HepG2 (cell line): Measurements from ENCODE around the gene BCAN. TPM values are rescaled to one million over a fixed set of nuclear protein-coding genes. Genes with fewer than 3 reads are reported as not detected.

Source experiments
- ATAC-seq: fragments of 200-7000 bp; cut with Tn5 transposase; 3 replicates; pipeline ENCODE4 v1.9.1; 2020; ENCODE audit warnings: mild to moderate bottlenecking, moderate library complexity
- BruUV-seq: library from RNA; stranded (reverse); fragments of 400-500 nt; replicated peaks from 2 replicates; lab custom pipeline; 2021; lab: Mats Ljungman, UMichigan
- CTCF ChIA-PET: fragments of 300-600 bp; formaldehyde crosslinking; extraction: SDS; loops from one replicate; lab custom pipeline; 2021; ENCODE audit warnings: low total read pairs, inconsistent platforms, low intra/inter-chr PET ratio; lab: Yijun Ruan, JAX
- POLR2A ChIA-PET: fragments of 350-600 bp; sonication (Branson Sonifier 250); formaldehyde crosslinking; loops from one replicate; lab custom pipeline; 2020; ENCODE audit warnings: antibody characterized with exemption, inconsistent platforms; lab: Yijun Ruan, JAX
- DNase-seq: peaks from one replicate; pipeline ENCODE4 v3.0.0-alpha.2; 2015; ENCODE audit warnings: low spot score
- FAIRE-seq: peaks from 3 replicates; lab custom pipeline; 2011; peaks lifted over from hg19 to GRCh38; lab: Jason Lieb, UNC
- H2AFZ ChIP-seq: one replicate; pipeline ENCODE4 v1.6.1; 2011; ENCODE audit warnings: low read length, inconsistent platforms
- H3K27ac ChIP-seq: fragments of 300-600 bp; 3 replicates; pipeline ENCODE4 v1.8.0; 2011; ENCODE audit warnings: mixed run types, mild to moderate bottlenecking, mixed read lengths, low read length, inconsistent platforms; ENCODE audit not compliant: insufficient read depth; ENCODE audit errors: extremely low read length
- H3K27me3 ChIP-seq, 2 experiments: fragments of 200-600 bp in 1 of 2; 2 replicates in 1 of 2; 3 replicates in 1 of 2; pipeline versions ENCODE4 v1.6.0 to v1.8.0; 2011; ENCODE audit warnings: low read length in 2 of 2, mild to moderate bottlenecking in 2 of 2, moderate library complexity in 2 of 2, inconsistent platforms in 1 of 2; ENCODE audit not compliant: insufficient read depth in 2 of 2, control insufficient read depth in 1 of 2
- H3K36me3 ChIP-seq, 2 experiments: fragments of 200-600 bp in 1 of 2; replicated peaks in 1 of 2; 2 replicates in 1 of 2; 3 replicates in 1 of 2; pipeline versions ENCODE4 v1.5.1 to v1.8.0; 2011; ENCODE audit warnings: low read length in 2 of 2, inconsistent platforms in 1 of 2; ENCODE audit not compliant: insufficient read depth in 2 of 2, control insufficient read depth in 1 of 2
- H3K4me1 ChIP-seq: 2 replicates; pipeline ENCODE4 v1.5.1; 2012; ENCODE audit warnings: low read length, inconsistent platforms; ENCODE audit not compliant: insufficient read depth
- H3K4me2 ChIP-seq: 2 replicates; pipeline ENCODE4 v1.6.0; 2011; ENCODE audit warnings: low read depth, low read length, inconsistent platforms
- H3K4me3 ChIP-seq, 3 experiments: fragments of 200-600 bp in 1 of 3; sonication (generic), shearing (Covaris generic) in 1 of 3; replicated peaks in 1 of 3; 2 replicates each; pipeline ENCODE4 v1.5.1; 2011 to 2016; ENCODE audit warnings: low read length in 3 of 3, inconsistent platforms in 2 of 3, low read depth in 2 of 3, mild to moderate bottlenecking in 2 of 3, control low read depth in 1 of 3, mixed read lengths in 1 of 3; ENCODE audit not compliant: insufficient read depth in 1 of 3
- H3K79me2 ChIP-seq: one replicate; pipeline ENCODE4 v1.6.1; 2011; ENCODE audit warnings: low read length, inconsistent platforms; ENCODE audit not compliant: insufficient read depth
- H3K9ac ChIP-seq: 2 replicates; pipeline ENCODE4 v1.6.0; 2011; ENCODE audit warnings: mild to moderate bottlenecking, low read depth, low read length, inconsistent platforms; ENCODE audit not compliant: insufficient read depth
- H3K9me3 ChIP-seq: 2 replicates; pipeline ENCODE4 v1.5.1; 2012; ENCODE audit warnings: mild to moderate bottlenecking, low read length
- H4K20me1 ChIP-seq: 2 replicates; pipeline ENCODE4 v1.6.0; 2011; ENCODE audit warnings: inconsistent platforms, mild to moderate bottlenecking, low read length, moderate library complexity; ENCODE audit not compliant: insufficient read depth
- ADNP ChIP-seq: sonication (generic); formaldehyde crosslinking; IDR thresholded peaks from 2 replicates; pipeline ENCODE4 v1.4.0; 2020; ENCODE audit warnings: missing genetic modification reagents
- KAT7 ChIP-seq: IDR thresholded peaks from 2 replicates; pipeline ENCODE4 v1.6.1; 2018; ENCODE audit warnings: borderline replicate concordance, missing compliant biosample characterization
- KMT2B ChIP-seq: IDR thresholded peaks from 2 replicates; pipeline ENCODE4 v1.6.1; 2016; ENCODE audit warnings: missing genetic modification reagents, missing compliant biosample characterization
- MAZ ChIP-seq, 2 experiments: sonication (generic) in 1 of 2; formaldehyde crosslinking in 1 of 2; IDR thresholded peaks; 2 replicates each; pipeline versions ENCODE4 v1.5.0 to v1.6.1; 2012 to 2020; ENCODE audit warnings: low read depth in 2 of 2, mild to moderate bottlenecking in 2 of 2, borderline replicate concordance in 1 of 2, improper control_type of control experiment in 1 of 2, low read length in 1 of 2, missing genetic modification reagents in 1 of 2, moderate library complexity in 1 of 2
- NAIF1 ChIP-seq: sonication (generic); formaldehyde crosslinking; IDR thresholded peaks from 2 replicates; pipeline ENCODE4 v1.5.0; 2020; ENCODE audit warnings: mild to moderate bottlenecking, missing genetic modification reagents, borderline replicate concordance
- SAP130 ChIP-seq: IDR thresholded peaks from 2 replicates; pipeline ENCODE4 v1.6.1; 2016; ENCODE audit warnings: low read depth
- SP5 ChIP-seq: IDR thresholded peaks from 2 replicates; pipeline ENCODE4 v1.6.1; 2016; ENCODE audit warnings: low read depth, borderline replicate concordance
- ZFY ChIP-seq: sonication (generic); formaldehyde crosslinking; IDR thresholded peaks from 2 replicates; pipeline ENCODE4 v1.4.0; 2020; ENCODE audit warnings: missing genetic modification reagents
- ZNF274 ChIP-seq: sonication (generic); formaldehyde crosslinking; IDR thresholded peaks from 2 replicates; pipeline ENCODE4 v1.5.1; 2020; ENCODE audit warnings: mild to moderate bottlenecking, missing genetic modification reagents
- ZNF343 ChIP-seq: sonication (generic); formaldehyde crosslinking; IDR thresholded peaks from 2 replicates; pipeline ENCODE4 v1.4.0; 2020; ENCODE audit warnings: mild to moderate bottlenecking, missing genetic modification reagents
- ZNF709 ChIP-seq: sonication (generic); formaldehyde crosslinking; IDR thresholded peaks from 2 replicates; pipeline ENCODE4 v1.5.0; 2020; ENCODE audit warnings: mild to moderate bottlenecking, missing genetic modification reagents
- ZNF746 ChIP-seq: sonication (generic); formaldehyde crosslinking; IDR thresholded peaks from 2 replicates; pipeline ENCODE4 v1.8.0; 2022; ENCODE audit warnings: mild to moderate bottlenecking, missing genetic modification reagents
- WGBS: methylation state at CpG from one replicate; pipeline ENCODE4 v1.1.6; 2017; ENCODE audit warnings: low lambda C conversion rate; 5-methylcytosine and 5-hydroxymethylcytosine counted together
- in situ Hi-C: cut with HindIII; loops from 2 replicates; pipeline ENCODE4 v1.10.0; 2017; ENCODE audit warnings: low pct_unique_long_range_greater_than_20kb; ENCODE audit not compliant: extremely low pct_ligation_motif_present
- intact Hi-C: fragments of 100-400 bp; cut with micrococcal nuclease; formaldehyde crosslinking; loops from one replicate; pipeline ENCODE4 v1.10.0; 2022; ENCODE audit not compliant: unreplicated experiment
- polyA plus RNA-seq, 8 experiments: library from polyadenylated mRNA; depleted of rRNA in 3 of 8; stranded (reverse) in 7 of 8; unstranded in 1 of 8; fragments of >200 nt; fragmentation: Illumina TruSeq in 4 of 8; extraction: Trizol in 4 of 8; gene quantifications; 2 replicates each; pipeline versions ENCODE4 v1.2.1 to v1.2.3, GENCODE V29; 2011 to 2016; ENCODE audit warnings: low read depth in 4 of 8, missing spikeins in 1 of 8, mixed read lengths in 1 of 8; ENCODE audit not compliant: insufficient read depth in 1 of 8
- total RNA-seq, 5 experiments: library from RNA; depleted of rRNA; stranded (reverse); fragments of >200 nt; fragmentation: Illumina TruSeq; extraction: Trizol; gene quantifications; 2 replicates each; pipeline ENCODE4 v1.2.3, GENCODE V29; 2016; ENCODE audit warnings: low read depth in 1 of 5
- TF ChIP-seq, protein P1 (sequence below): sonication (generic); formaldehyde crosslinking; IDR thresholded peaks from 2 replicates; pipeline ENCODE4 v1.8.0; 2022; ENCODE audit warnings: missing genetic modification reagents, mild to moderate bottlenecking, moderate library complexity, borderline replicate concordance
- TF ChIP-seq, protein P2 (sequence below): sonication (generic); formaldehyde crosslinking; IDR thresholded peaks from 2 replicates; pipeline ENCODE4 v1.4.0; 2020; ENCODE audit warnings: mild to moderate bottlenecking, missing genetic modification reagents

BCAN gene
- total and polyA plus RNA-seq, 2 of the 13 experiments (the other 11 are each of a cell fraction or from before 2014, with no cell fraction given): not detected

DNA sequence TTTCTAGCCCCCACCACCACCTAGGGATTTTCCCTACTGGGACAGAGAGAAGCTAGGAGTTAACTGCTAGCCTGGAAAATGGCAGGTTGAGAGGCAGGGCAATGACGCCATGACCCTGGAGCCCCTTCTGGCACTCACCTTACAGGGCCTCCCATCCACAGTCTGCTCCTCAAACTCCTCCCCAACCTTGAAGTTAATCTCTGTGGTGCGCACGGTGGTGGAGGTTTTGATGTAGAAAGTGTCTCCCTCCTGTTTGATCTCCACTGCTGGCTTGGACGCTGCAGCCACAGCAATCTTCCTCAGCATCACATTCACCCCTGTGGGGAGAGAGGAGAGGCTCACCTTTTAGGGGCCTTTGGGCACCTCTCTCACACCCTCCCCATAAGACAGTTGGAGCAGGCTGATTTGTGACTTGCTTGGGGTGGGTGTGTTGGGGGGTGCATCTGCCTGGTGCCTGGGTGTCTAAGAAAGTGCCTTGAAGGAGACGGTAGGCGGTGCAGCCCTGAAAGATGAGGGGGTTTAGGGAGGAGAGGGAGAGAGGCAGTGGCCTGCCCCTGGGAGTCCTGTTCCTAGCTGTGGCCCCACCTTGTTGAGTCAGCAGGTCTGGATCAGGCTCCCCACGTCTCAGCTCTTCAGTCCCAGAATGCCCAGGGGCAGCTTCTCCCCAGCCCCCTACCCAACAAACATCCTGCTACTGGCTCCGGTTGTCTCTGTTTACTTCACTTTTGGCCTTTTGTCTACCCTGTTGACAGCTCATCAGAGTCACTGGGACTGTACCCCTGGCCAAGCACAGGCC, 59.0 kb downstream of the BCAN start:
- Histone ChIP-seq H3K4me3 (no peak overlapping the region), H2AFZ (no peak overlapping the region), H4K20me1 (no peaks in the 10 kb centered on the region), H3K9me3 (no peaks in the 10 kb centered on the region), H3K36me3 (no peaks in the 10 kb centered on the region), H3K27me3 (peaks cover 8 to 56% of the 10 kb centered on the region in 2 experiments), H3K4me1 (peaks cover 26% of the 10 kb centered on the region), H3K4me2 (no peak overlapping the region), H3K9ac (no peak overlapping the region), H3K79me2 (no peaks in the 10 kb centered on the region), H3K27ac (no peak overlapping the region)
- no TSS peak for BruUV-seq
- DNase-seq (no peak), FAIRE-seq (no peak), ATAC-seq (no peak)
- ChIA-PET POLR2A (interaction anchor here (1.2 kb wide), 1 partner anchor 28 kb away, joined by 5 read pairs; the partner anchor contains the start of genes ISG20L2 and METTL25B), CTCF (no interaction called here)
- in situ Hi-C loops (no loop called here), intact Hi-C loops (no loop called here)
- 49% methylated on average over 8 of the region's 8 CpGs for WGBS
- TF ChIP-seq ADNP (CRISPR knock-in tag) (no peak), ZNF746 (CRISPR knock-in tag) (no peak), ZNF343 (CRISPR knock-in tag) (no peak), SP5 (CRISPR knock-in tag) (no peak), ZNF274 (CRISPR knock-in tag) (no peak), KMT2B (CRISPR knock-in tag) (no peak), NAIF1 (no peak), KAT7 (no peak), ZNF709 (CRISPR knock-in tag) (no peak), ZFY (no peak), SAP130 (no peak), MAZ (IDR thresholded peaks at IDR 0.05; ENCODE audit: borderline replicate concordance, low read depth, low read length) (no peak), MAZ (CRISPR knock-in tag; IDR thresholded peaks at IDR 0.05; ENCODE audit: low read depth) (no peak)
- TF ChIP-seq, protein P1, sequence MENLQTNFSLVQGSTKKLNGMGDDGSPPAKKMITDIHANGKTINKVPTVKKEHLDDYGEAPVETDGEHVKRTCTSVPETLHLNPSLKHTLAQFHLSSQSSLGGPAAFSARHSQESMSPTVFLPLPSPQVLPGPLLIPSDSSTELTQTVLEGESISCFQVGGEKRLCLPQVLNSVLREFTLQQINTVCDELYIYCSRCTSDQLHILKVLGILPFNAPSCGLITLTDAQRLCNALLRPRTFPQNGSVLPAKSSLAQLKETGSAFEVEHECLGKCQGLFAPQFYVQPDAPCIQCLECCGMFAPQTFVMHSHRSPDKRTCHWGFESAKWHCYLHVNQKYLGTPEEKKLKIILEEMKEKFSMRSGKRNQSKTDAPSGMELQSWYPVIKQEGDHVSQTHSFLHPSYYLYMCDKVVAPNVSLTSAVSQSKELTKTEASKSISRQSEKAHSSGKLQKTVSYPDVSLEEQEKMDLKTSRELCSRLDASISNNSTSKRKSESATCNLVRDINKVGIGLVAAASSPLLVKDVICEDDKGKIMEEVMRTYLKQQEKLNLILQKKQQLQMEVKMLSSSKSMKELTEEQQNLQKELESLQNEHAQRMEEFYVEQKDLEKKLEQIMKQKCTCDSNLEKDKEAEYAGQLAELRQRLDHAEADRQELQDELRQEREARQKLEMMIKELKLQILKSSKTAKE: no peak
- TF ChIP-seq, protein P2, sequence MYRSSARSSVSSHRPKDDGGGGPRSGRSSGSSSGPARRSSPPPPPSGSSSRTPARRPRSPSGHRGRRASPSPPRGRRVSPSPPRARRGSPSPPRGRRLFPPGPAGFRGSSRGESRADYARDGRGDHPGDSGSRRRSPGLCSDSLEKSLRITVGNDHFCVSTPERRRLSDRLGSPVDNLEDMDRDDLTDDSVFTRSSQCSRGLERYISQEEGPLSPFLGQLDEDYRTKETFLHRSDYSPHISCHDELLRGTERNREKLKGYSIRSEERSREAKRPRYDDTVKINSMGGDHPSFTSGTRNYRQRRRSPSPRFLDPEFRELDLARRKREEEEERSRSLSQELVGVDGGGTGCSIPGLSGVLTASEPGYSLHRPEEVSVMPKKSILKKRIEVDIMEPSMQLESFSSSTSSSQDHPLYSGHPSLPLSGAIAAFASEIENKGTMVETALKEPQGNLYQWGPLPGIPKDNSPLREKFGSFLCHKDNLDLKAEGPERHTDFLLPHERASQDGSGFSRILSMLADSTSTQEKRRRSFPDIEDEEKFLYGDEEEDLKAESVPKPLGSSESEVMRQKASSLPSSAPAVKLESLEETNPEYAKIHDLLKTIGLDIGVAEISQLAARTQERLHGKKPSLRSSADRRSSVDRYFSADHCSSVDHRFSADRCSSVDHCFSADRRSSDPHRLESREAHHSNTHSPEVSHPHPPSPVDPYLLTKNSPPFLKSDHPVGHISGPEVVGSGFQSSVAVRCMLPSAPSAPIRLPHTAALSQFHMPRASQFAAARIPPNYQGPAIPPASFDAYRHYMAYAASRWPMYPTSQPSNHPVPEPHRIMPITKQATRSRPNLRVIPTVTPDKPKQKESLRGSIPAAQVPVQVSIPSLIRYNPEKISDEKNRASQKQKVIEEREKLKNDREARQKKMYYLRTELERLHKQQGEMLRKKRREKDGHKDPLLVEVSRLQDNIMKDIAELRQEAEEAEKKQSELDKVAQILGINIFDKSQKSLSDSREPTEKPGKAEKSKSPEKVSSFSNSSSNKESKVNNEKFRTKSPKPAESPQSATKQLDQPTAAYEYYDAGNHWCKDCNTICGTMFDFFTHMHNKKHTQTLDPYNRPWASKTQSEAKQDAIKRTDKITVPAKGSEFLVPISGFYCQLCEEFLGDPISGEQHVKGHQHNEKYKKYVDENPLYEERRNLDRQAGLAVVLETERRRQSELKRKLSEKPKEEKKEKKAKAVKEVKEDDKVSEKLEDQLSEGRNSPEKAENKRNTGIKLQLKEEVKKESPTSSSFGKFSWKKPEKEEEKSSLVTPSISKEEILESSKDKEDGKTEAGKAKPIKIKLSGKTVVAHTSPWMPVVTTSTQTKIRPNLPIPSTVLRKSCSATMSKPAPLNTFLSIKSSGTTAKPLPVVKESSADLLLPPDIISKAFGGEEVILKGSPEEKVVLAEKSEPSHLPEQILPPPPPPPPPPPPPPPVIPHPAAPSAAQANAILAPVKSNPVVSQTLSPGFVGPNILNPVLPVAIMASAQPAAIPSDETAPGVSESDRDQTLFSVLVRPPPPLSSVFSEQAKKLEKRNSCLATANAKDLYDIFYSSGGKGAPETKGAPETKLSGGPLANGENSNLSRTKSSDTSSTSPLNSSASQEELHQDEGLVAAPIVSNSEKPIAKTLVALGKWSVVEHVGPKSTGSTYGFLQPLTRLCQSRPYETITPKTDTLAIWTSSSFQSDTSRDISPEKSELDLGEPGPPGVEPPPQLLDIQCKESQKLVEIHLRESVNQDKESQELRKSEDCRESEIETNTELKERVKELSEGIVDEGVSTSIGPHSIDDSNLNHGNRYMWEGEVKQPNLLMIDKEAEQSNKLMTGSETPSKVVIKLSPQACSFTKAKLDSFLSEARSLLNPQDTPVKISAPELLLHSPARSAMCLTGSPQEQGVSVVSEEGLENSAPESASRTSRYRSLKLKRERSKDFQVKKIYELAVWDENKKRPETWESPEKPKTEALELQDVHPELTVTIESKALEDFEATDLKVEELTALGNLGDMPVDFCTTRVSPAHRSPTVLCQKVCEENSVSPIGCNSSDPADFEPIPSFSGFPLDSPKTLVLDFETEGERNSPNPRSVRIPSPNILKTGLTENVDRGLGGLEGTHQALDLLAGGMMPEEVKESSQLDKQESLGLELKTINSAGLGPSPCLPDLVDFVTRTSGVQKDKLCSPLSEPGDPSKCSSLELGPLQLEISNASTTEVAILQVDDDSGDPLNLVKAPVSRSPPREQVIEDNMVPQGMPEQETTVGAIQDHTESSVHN: no peak
